ENCODE results near the gene RRAGD.

GRCh38 chr6:89430201-89430962, 18.3 kb upstream of the RRAGD start:
- TF ChIP-seq CTCF (IDR thresholded peaks at IDR 0.05) (no peak), EZH2 (IDR thresholded peaks at IDR 0.05; ENCODE audit: borderline replicate concordance, insufficient read depth, low read depth, low read length, poor library complexity, severe bottlenecking) (no peak)

Data from B cell (primary cell).